Heart left ventricle (tissue), 16 donors: Measurements from ENCODE around the gene IFITM2. TPM values are rescaled to one million over a fixed set of nuclear protein-coding genes. Genes with fewer than 3 reads are reported as not detected.
A peak's percentile ranks its signal among the peaks of the same experiment; 100 is the strongest.

Source experiments
- ATAC-seq, 4 donors: fragments of 200-7000 bp; cut with Tn5 transposase; one replicate each; pipeline ENCODE4 v1.9.1; 2020 to 2022; ENCODE audit warnings: moderate library complexity in 4 of 4, mild to moderate bottlenecking in 3 of 4, moderate number of reproducible peaks in 1 of 4
- DNase-seq, 5 donors: peaks; one replicate each; pipeline ENCODE4 v3.0.0-alpha.2; 2020
- H3K27ac ChIP-seq, 12 donors: fragments of 200-600 bp; sonication (generic) in 4 of 12; one replicate each; pipeline versions ENCODE4 v1.5.0 to v1.8.0; 2016 to 2022; ENCODE audit warnings: mild to moderate bottlenecking in 2 of 12
- H3K27me3 ChIP-seq, 9 donors: fragments of 200-600 bp; sonication (generic) in 2 of 9; one replicate each; pipeline versions ENCODE4 v1.5.1 to v1.8.0; 2016 to 2022; ENCODE audit warnings: mild to moderate bottlenecking in 3 of 9
- H3K36me3 ChIP-seq, 9 donors: fragments of 200-600 bp; sonication (generic) in 2 of 9; one replicate each; pipeline versions ENCODE4 v1.5.0 to v1.8.0; 2018 to 2022; ENCODE audit warnings: mild to moderate bottlenecking in 2 of 9
- H3K4me1 ChIP-seq, 12 donors: fragments of 200-600 bp; sonication (generic) in 4 of 12; one replicate each; pipeline versions ENCODE4 v1.5.0 to v1.8.0; 2016 to 2022; ENCODE audit warnings: mild to moderate bottlenecking in 3 of 12
- H3K4me3 ChIP-seq, 12 donors: fragments of 200-600 bp; sonication (generic) in 4 of 12; one replicate each; pipeline versions ENCODE4 v1.5.0 to v1.8.0; 2017 to 2022; ENCODE audit warnings: mild to moderate bottlenecking in 9 of 12, moderate library complexity in 4 of 12
- H3K9me3 ChIP-seq, 12 donors: fragments of 200-600 bp; sonication (generic) in 4 of 12; one replicate each; pipeline versions ENCODE4 v1.5.0 to v1.8.0; 2016 to 2022; ENCODE audit warnings: mild to moderate bottlenecking in 1 of 12
- CTCF ChIP-seq, 12 donors: fragments of 200-600 bp; sonication (generic) in 4 of 12; IDR thresholded peaks; one replicate each; pipeline versions ENCODE4 v1.5.0 to v1.8.0; 2018 to 2022; ENCODE audit warnings: antibody characterized with exemption in 12 of 12, mild to moderate bottlenecking in 5 of 12
- POLR2A ChIP-seq, 2 donors: fragments of 450-650 bp; IDR thresholded peaks; one replicate each; pipeline ENCODE4 v1.6.1; 2017; ENCODE audit warnings: antibody characterized with exemption in 2 of 2, mild to moderate bottlenecking in 2 of 2, moderate library complexity in 2 of 2
- WGBS, 4 donors: extraction: QIAGEN DNeasy Blood & Tissue Kit in 2 of 4; methylation state at CpG; one replicate each; pipeline versions ENCODE4 v1.1.5 to v1.1.7; 2013 to 2018; 5-methylcytosine and 5-hydroxymethylcytosine counted together
- intact Hi-C, 10 donors: fragments of 100-400 bp; cut with DNase I; formaldehyde crosslinking; loops; one replicate each; pipeline versions ENCODE4 v1.11.1 to v1.14.2; 2022
- polyA plus RNA-seq, 2 donors: library from polyadenylated mRNA; stranded (reverse); fragments of 200-250 nt; gene quantifications; one replicate each; pipeline ENCODE4 v1.2.3, GENCODE V29; 2013
- total RNA-seq, 9 donors: library from RNA; depleted of rRNA in 2 of 9; stranded (reverse); fragments of >200 nt in 2 of 9; fragmentation: NEBNext Ultra II Directional in 3 of 9; extraction: Animal tissue kit (Norgen Biotek cat#: 25700) in 3 of 9; gene quantifications; one replicate each; pipeline versions ENCODE4 v1.1.0 to v1.2.4, GENCODE V29; 2016 to 2023
- donor health status: ischemic (EF 13 %, LVEDD 7.1; RV severe dilation, severe dysfunction).
- donor health status: healthy with polysubstance abuse.
- donor health status: DM: no; HTN: yes; CAD: no.
- donor health status: DM: no; HTN: no; CAD: no.
- donor health status: ischemic (EF 25% LVEDD 6.9; RV normal size, moderate dysfunction).
- donor health status: ischemic (EF 25% LVEDD 5.7; RV mildly dilated, moderate dysfunction).
- donor health status: healthy.
- donor health status: DM: yes; HTN: yes; CAD: no.
- donor health status: ischemic (EF 35%, LVEDD 5.7; RV mildly dilated, moderate dysfunction).
- donor health status: nonischemic (EF 11% LVEDD 7.7; RV severe dilation, severe dysfunction).
- donor health status: DM: yes; HTN: yes; CAD: no.
- donor health status: PGD.
- donor health status: ischemic (EF 29% LVEDD 5.4; RV normal size, mild dysfunction).
- donor health status: nonischemic (EF 23%, LVEDD 6.1; RV moderate dilation, normal function).

Gene IFITM2
- total and polyA plus RNA-seq, 11 donors, result 116 to 501 (median 154) TPM

- intact Hi-C loops, result loop anchor here in 4 of 10 donors (2.0 to 10.0 kb wide), 5 partner anchors 27 to 451 kb away; partner anchors contain the start of genes IFITM1 (in 1 of the 4), IFITM2 (in 1 of the 4), PIDD1 (in 1 of the 4) and RPLP2 (in 1 of the 4)
- Histone ChIP-seq H3K9me3 (no peaks in the 10 kb centered on the region), H3K27ac (peak overlapping the region; percentile 95 to 100 (median 99)), H3K4me3 (peak overlapping the region in 3 of 12 donors; percentile 1 to 9 (median 9)), H3K27me3 (peaks cover 0 to 5% (median 0%) of the 10 kb centered on the region in 9 donors), H3K4me1 (peaks cover 7 to 48% (median 30%) of the 10 kb centered on the region in 12 donors), H3K36me3 (no peaks in the 10 kb centered on the region)
- ATAC-seq (peak; percentile 52 to 79 (median 60)), DNase-seq (peak; percentile 87 to 94 (median 88))
- peak in 1 of 2 donors; percentile 54 for TF ChIP-seq POLR2A (IDR thresholded peaks at IDR 0.05)
- no peak for TF ChIP-seq CTCF (IDR thresholded peaks at IDR 0.05)
- WGBS, 4 donors, result 29 to 41% (median 35%) methylated on average over 16 of the region's 16 CpGs
Measured at GRCh38 chr11:353179-353873, 45.7 kb downstream of the IFITM2 start.

- peak in 1 of 12 donors; percentile 8 for TF ChIP-seq CTCF (IDR thresholded peaks at IDR 0.05)
- peak in 1 of 2 donors; percentile 70 for TF ChIP-seq POLR2A (IDR thresholded peaks at IDR 0.05)
- Histone ChIP-seq H3K4me3 (peak overlapping the region in 11 of 12 donors; percentile 1 to 60 (median 48)), H3K4me1 (peaks cover 7 to 43% (median 30%) of the 10 kb centered on the region in 12 donors), H3K36me3 (no peaks in the 10 kb centered on the region), H3K27ac (peak overlapping the region; percentile 95 to 100 (median 99)), H3K27me3 (peaks cover 0 to 7% (median 0%) of the 10 kb centered on the region in 9 donors), H3K9me3 (peaks cover 0 to 6% (median 0%) of the 10 kb centered on the region in 12 donors)
- 3 to 20% (median 7%) methylated on average over 16 to 76 of the region's 76 CpGs for WGBS, 4 donors
- intact Hi-C loops, result loop anchor here (2.0 to 10.0 kb wide), 9 partner anchors 29 to 449 kb away; partner anchors contain the start of genes IFITM2 (in 4 of the 10), BET1L (in 2 of the 10), RIC8A (in 2 of the 10) and IFITM1 (in 1 of the 10)
- ATAC-seq, result peak; percentile 75 to 91 (median 89)
- DNase-seq, result peak; percentile 95 to 97 (median 97)
Measured at GRCh38 chr11:355581-356458, 48.2 kb downstream of the IFITM2 start.

GRCh38 chr11:356610-357009 is 49.0 kb downstream of the IFITM2 start:
- no peak overlapping the region for H3K4me3 ChIP-seq
- intact Hi-C loops, result loop anchor here in 8 of 10 donors (5.0 to 10.0 kb wide), 6 partner anchors 44 to 448 kb away; partner anchors contain the start of genes IFITM2 (in 4 of the 8), BET1L (in 2 of the 8), RIC8A (in 2 of the 8) and IFITM1 (in 1 of the 8)

More at GRCh38 chr11:356610-357009, 49.0 kb downstream of the IFITM2 start:
- Histone ChIP-seq H3K4me1 (peaks cover 7 to 38% (median 30%) of the 10 kb centered on the region in 12 donors), H3K9me3 (peaks cover 0 to 13% (median 0%) of the 10 kb centered on the region in 12 donors), H3K27me3 (peaks cover 0 to 9% (median 0%) of the 10 kb centered on the region in 9 donors), H3K27ac (no peak overlapping the region), H3K36me3 (no peaks in the 10 kb centered on the region)
- TF ChIP-seq POLR2A (IDR thresholded peaks at IDR 0.05) (no peak), CTCF (IDR thresholded peaks at IDR 0.05) (no peak)
- DNase-seq (no peak), ATAC-seq (no peak)
- 76 to 85% (median 80%) methylated on average over 6 of the region's 6 CpGs for WGBS, 4 donors
